SK-N-SH (cell line): ENCODE results near the gene HLA-DRB1. TPM values are rescaled to one million over a fixed set of nuclear protein-coding genes. Genes with fewer than 3 reads are reported as not detected.

Experiments used
- CTCF ChIA-PET: fragments of 300-600, 350-600 bp; formaldehyde crosslinking; extraction: SDS; loops from one replicate; lab custom pipeline; 2021; lab: Yijun Ruan, JAX
- POLR2A ChIA-PET: fragments of 350-600 bp; sonication (Branson Sonifier 250); formaldehyde crosslinking; extraction: SDS; loops from one replicate; lab custom pipeline; 2020; ENCODE audit warnings: antibody characterized with exemption, inconsistent platforms; lab: Yijun Ruan, JAX
- DNase-seq: peaks from one replicate; pipeline ENCODE4 v3.0.0; 2012
- H2AFZ ChIP-seq: fragments of 200-600 bp; sonication (generic); 2 replicates; pipeline ENCODE4 v1.8.1; 2016; ENCODE audit warnings: antibody characterized with exemption, mild to moderate bottlenecking, low read depth
- H3F3A ChIP-seq: fragments of 200-600 bp; sonication (generic); replicated peaks from 2 replicates; pipeline ENCODE3; 2016; ENCODE audit warnings: antibody characterized with exemption, mild to moderate bottlenecking; ENCODE audit not compliant: insufficient read depth
- H3K27ac ChIP-seq, 2 experiments: fragments of 200-500 bp in 1 of 2; fragments of 200-600 bp in 1 of 2; sonication (Bioruptor generic) in 1 of 2; sonication (generic), shearing (Covaris generic) in 1 of 2; 2 replicates each; pipeline versions ENCODE4 v1.5.1 to v1.6.1; 2014 to 2016; ENCODE audit warnings: low read depth in 2 of 2, inconsistent platforms in 1 of 2, low read length in 1 of 2, mild to moderate bottlenecking in 1 of 2, mixed read lengths in 1 of 2
- H3K27me3 ChIP-seq: fragments of 200-600 bp; sonication (generic), shearing (Covaris generic); 2 replicates; pipeline ENCODE4 v1.6.1; 2016; ENCODE audit warnings: mixed run types; ENCODE audit not compliant: insufficient read depth
- H3K36me3 ChIP-seq, 2 experiments: fragments of 200-500 bp in 1 of 2; fragments of 200-600 bp in 1 of 2; sonication (Bioruptor generic) in 1 of 2; sonication (generic) in 1 of 2; replicated peaks in 1 of 2; 2 replicates each; pipeline versions ENCODE3 to v1.5.1; 2014 to 2016; ENCODE audit warnings: low read length in 1 of 2, mild to moderate bottlenecking in 1 of 2; ENCODE audit not compliant: insufficient read depth in 2 of 2, control insufficient read depth in 1 of 2
- H3K4me1 ChIP-seq, 2 experiments: fragments of 200-500 bp in 1 of 2; fragments of 200-600 bp in 1 of 2; sonication (Bioruptor generic) in 1 of 2; sonication (generic), shearing (Covaris generic) in 1 of 2; 2 replicates each; pipeline versions ENCODE4 v1.5.1 to v1.6.1; 2014 to 2016; ENCODE audit warnings: low read depth in 1 of 2, low read length in 1 of 2, mixed run types in 1 of 2; ENCODE audit not compliant: insufficient read depth in 2 of 2, control insufficient read depth in 1 of 2
- H3K4me2 ChIP-seq: fragments of 200-600 bp; sonication (generic), shearing (Covaris generic); 2 replicates; pipeline ENCODE4 v1.6.1; 2017; ENCODE audit warnings: mixed run types
- H3K4me3 ChIP-seq, 2 experiments: fragments of 200-500 bp in 1 of 2; fragments of 200-600 bp in 1 of 2; sonication (Bioruptor generic) in 1 of 2; sonication (generic), shearing (Covaris generic) in 1 of 2; 2 replicates each; pipeline versions ENCODE4 v1.5.1 to v1.8.1; 2014 to 2016; ENCODE audit warnings: low read depth in 2 of 2, inconsistent platforms in 1 of 2, low read length in 1 of 2, mild to moderate bottlenecking in 1 of 2, mixed read lengths in 1 of 2, moderate library complexity in 1 of 2
- H3K79me2 ChIP-seq: fragments of 200-600 bp; sonication (generic); 2 replicates; pipeline ENCODE4 v1.8.1; 2017; ENCODE audit warnings: mild to moderate bottlenecking; ENCODE audit not compliant: insufficient read depth
- H3K9ac ChIP-seq: fragments of 200-600 bp; sonication (generic); 2 replicates; pipeline ENCODE4 v1.6.1; 2017; ENCODE audit warnings: mixed run types
- H3K9me2 ChIP-seq: fragments of 200-600 bp; sonication (generic); 2 replicates; pipeline ENCODE4 v1.6.1; 2017; ENCODE audit warnings: mixed run types
- H3K9me3 ChIP-seq: fragments of 200-600 bp; sonication (generic); 2 replicates; pipeline ENCODE4 v1.6.1; 2017; ENCODE audit warnings: mixed run types, mild to moderate bottlenecking, moderate library complexity
- H4K20me1 ChIP-seq: fragments of 200-600 bp; sonication (generic); 2 replicates; pipeline ENCODE4 v1.6.1; 2017; ENCODE audit warnings: mild to moderate bottlenecking, mixed run types; ENCODE audit not compliant: insufficient read depth
- CHD2 ChIP-seq: fragments of 150-350 bp; IDR thresholded peaks from 2 replicates; pipeline ENCODE4 v1.6.1; 2018; ENCODE audit warnings: low read length; ENCODE audit not compliant: partially characterized antibody
- CTCF ChIP-seq: fragments of 200-600 bp; sonication (generic); IDR thresholded peaks from 2 replicates; pipeline ENCODE4 v1.6.1; 2017; ENCODE audit warnings: antibody characterized with exemption, mild to moderate bottlenecking, moderate library complexity
- ELF1 ChIP-seq: IDR thresholded peaks from 2 replicates; pipeline ENCODE4 v1.4.0; 2012
- EP300 ChIP-seq, 2 experiments: IDR thresholded peaks; 2 replicates each; pipeline versions ENCODE4 v1.4.0 to v1.6.1; 2012; ENCODE audit warnings: borderline replicate concordance in 1 of 2, low read depth in 1 of 2, low read length in 1 of 2
- EZH2phosphoT487 ChIP-seq: fragments of 200-600 bp; sonication (generic); IDR thresholded peaks from 2 replicates; pipeline ENCODE4 v1.6.1; 2017; ENCODE audit warnings: low read depth, mixed run types, mild to moderate bottlenecking, antibody characterized with exemption, moderate library complexity, borderline replicate concordance
- FOSL2 ChIP-seq: IDR thresholded peaks from 2 replicates; pipeline ENCODE4 v1.4.0; 2012; ENCODE audit warnings: low read depth, mild to moderate bottlenecking, moderate library complexity, borderline replicate concordance
- FOXJ3 ChIP-seq: sonication (generic); formaldehyde crosslinking; IDR thresholded peaks from 2 replicates; pipeline ENCODE4 v1.5.1; 2020; ENCODE audit warnings: mild to moderate bottlenecking, missing genetic modification reagents
- FOXM1 ChIP-seq: IDR thresholded peaks from 2 replicates; pipeline ENCODE4 v1.4.0; 2012; ENCODE audit warnings: low read depth, mild to moderate bottlenecking
- GABPA ChIP-seq: IDR thresholded peaks from 2 replicates; pipeline ENCODE4 v1.4.0; 2012; ENCODE audit warnings: low read depth, mild to moderate bottlenecking
- GATA2 ChIP-seq: sonication (generic); formaldehyde crosslinking; IDR thresholded peaks from 2 replicates; pipeline ENCODE4 v1.5.0; 2020; ENCODE audit warnings: mild to moderate bottlenecking, missing genetic modification reagents
- NFIC ChIP-seq: IDR thresholded peaks from 2 replicates; pipeline ENCODE4 v1.4.0; 2012; ENCODE audit warnings: borderline replicate concordance
- NRF1 ChIP-seq: IDR thresholded peaks from 2 replicates; pipeline ENCODE4 v1.6.1; 2012; ENCODE audit warnings: low read depth, mild to moderate bottlenecking, low read length
- POLR2AphosphoS5 ChIP-seq: IDR thresholded peaks from 2 replicates; pipeline ENCODE4 v1.6.1; 2012; ENCODE audit warnings: low read depth, low read length
- RAD21 ChIP-seq: IDR thresholded peaks from 2 replicates; pipeline ENCODE4 v1.6.1; 2012; ENCODE audit warnings: mild to moderate bottlenecking, low read length
- SIN3A ChIP-seq: IDR thresholded peaks from 2 replicates; pipeline ENCODE4 v1.6.1; 2012; ENCODE audit warnings: low read depth, mild to moderate bottlenecking, low read length, moderate library complexity, borderline replicate concordance
- SMC3 ChIP-seq: IDR thresholded peaks from 2 replicates; pipeline ENCODE4 v1.6.1; 2012; ENCODE audit warnings: low read depth, low read length, improper control_type of control experiment
- TCF12 ChIP-seq: IDR thresholded peaks from 2 replicates; pipeline ENCODE4 v1.4.0; 2012
- TEAD4 ChIP-seq: IDR thresholded peaks from 2 replicates; pipeline ENCODE4 v1.4.0; 2012; ENCODE audit warnings: mild to moderate bottlenecking, borderline replicate concordance; ENCODE audit not compliant: insufficient read depth
- USF2 ChIP-seq: fragments of 150-350 bp; IDR thresholded peaks from 2 replicates; pipeline ENCODE4 v1.6.1; 2017; ENCODE audit warnings: antibody characterized with exemption, low read length, low read depth, borderline replicate concordance
- YY1 ChIP-seq: IDR thresholded peaks from 2 replicates; pipeline ENCODE4 v1.4.0; 2012; ENCODE audit warnings: low read depth, mild to moderate bottlenecking
- ZBTB33 ChIP-seq: IDR thresholded peaks from 2 replicates; pipeline ENCODE4 v1.4.0; 2012; ENCODE audit warnings: low read depth, borderline replicate concordance
- WGBS: methylation state at CpG from one replicate; pipeline ENCODE4 v1.1.6; 2017; ENCODE audit warnings: low lambda C conversion rate; 5-methylcytosine and 5-hydroxymethylcytosine counted together
- polyA plus RNA-seq, 3 experiments: library from polyadenylated mRNA; depleted of rRNA; stranded (reverse); fragments of >200 nt; gene quantifications; 2 replicates each; pipeline ENCODE4 v1.2.3, GENCODE V29; 2012

Gene HLA-DRB1
- polyA plus RNA-seq, 1 of the 3 experiments (the other 2 are of a cell fraction) = not detected

GRCh38 chr6:32609391-32609730, 19.7 kb upstream of the HLA-DRB1 start:
- 3% methylated on average over 2 of the region's 3 CpGs for WGBS
- Histone ChIP-seq H3K9me2 (no peaks in the 10 kb centered on the region), H3K79me2 (no peaks in the 10 kb centered on the region), H4K20me1 (no peaks in the 10 kb centered on the region), H3K27ac (no peak overlapping the region), H3K4me3 (no peak overlapping the region), H3K36me3 (no peaks in the 10 kb centered on the region), H3K27me3 (no peaks in the 10 kb centered on the region), H3K9ac (no peak overlapping the region), H3K4me2 (no peak overlapping the region), H3K9me3 (no peaks in the 10 kb centered on the region), H2AFZ (no peak overlapping the region), H3K4me1 (no peaks in the 10 kb centered on the region), H3F3A (no peaks in the 10 kb centered on the region)
- ChIA-PET POLR2A (no interaction called here), CTCF (interaction anchor here (0.6 kb wide), 1 partner anchor 313 kb away, joined by 3 read pairs; no protein-coding TSS in a partner anchor)
- no peak for TF ChIP-seq SIN3A
- TF ChIP-seq FOSL2 = no peak
- no peak for TF ChIP-seq NFIC
- TF ChIP-seq YY1 = no peak
- TF ChIP-seq SMC3 = no peak
- no peak for TF ChIP-seq ZBTB33
- no peak for TF ChIP-seq FOXM1
- TF ChIP-seq TCF12 = no peak
- TF ChIP-seq NRF1 = no peak
- no peak for TF ChIP-seq POLR2AphosphoS5
- no peak for DNase-seq

GRCh38 chr6:32608362-32608761, 18.7 kb upstream of the HLA-DRB1 start:
- Histone ChIP-seq H4K20me1 (no peaks in the 10 kb centered on the region), H3K4me1 (no peaks in the 10 kb centered on the region), H3F3A (no peaks in the 10 kb centered on the region), H3K27me3 (no peaks in the 10 kb centered on the region), H3K9ac (no peak overlapping the region), H3K4me3 (no peak overlapping the region), H3K36me3 (no peaks in the 10 kb centered on the region), H3K27ac (no peak overlapping the region), H2AFZ (no peak overlapping the region), H3K9me3 (no peaks in the 10 kb centered on the region), H3K4me2 (no peak overlapping the region), H3K79me2 (no peaks in the 10 kb centered on the region), H3K9me2 (no peaks in the 10 kb centered on the region)
- WGBS = 5% methylated on average over 3 of the region's 3 CpGs
- CTCF ChIA-PET = no interaction called here
- POLR2A ChIA-PET = no interaction called here
- DNase-seq = no peak
- TF ChIP-seq TEAD4 = no peak
- TF ChIP-seq CTCF = no peak
- no peak for TF ChIP-seq USF2
- TF ChIP-seq NRF1 = no peak
- TF ChIP-seq FOSL2 = no peak
- no peak for TF ChIP-seq GABPA
- no peak for TF ChIP-seq FOXM1
- TF ChIP-seq YY1 = no peak
- TF ChIP-seq CHD2 = no peak
- TF ChIP-seq ELF1 = no peak
- no peak for TF ChIP-seq EZH2phosphoT487
- no peak for TF ChIP-seq FOXJ3 (CRISPR knock-in tag)
- no peak for TF ChIP-seq EP300 (IDR thresholded peaks at IDR 0.05; ENCODE audit: borderline replicate concordance in 1 of 2, low read depth in 1 of 2, low read length in 1 of 2)
- TF ChIP-seq RAD21 = no peak
- no peak for TF ChIP-seq GATA2 (CRISPR knock-in tag)
